H9 (cell line): Measurements from ENCODE around the gene INO80B. TPM values are rescaled to one million over a fixed set of nuclear protein-coding genes. Genes with fewer than 3 reads are reported as not detected.
A peak's percentile ranks its signal among the peaks of the same experiment; 100 is the strongest.

Source experiments
- DNase-seq: peaks from one replicate; pipeline ENCODE4 v3.0.0-alpha.2; 2017
- H2AFZ ChIP-seq: one replicate; pipeline ENCODE4 v1.6.1; 2013; ENCODE audit warnings: mild to moderate bottlenecking, low read length, control low read depth, moderate library complexity
- H2AK5ac ChIP-seq: 2 replicates; pipeline ENCODE4 v1.6.1; 2013; ENCODE audit warnings: low read length, control low read depth, mixed read lengths; ENCODE audit not compliant: insufficient read length
- H2BK120ac ChIP-seq: one replicate; pipeline ENCODE4 v1.6.1; 2013; ENCODE audit warnings: low read depth, mild to moderate bottlenecking, low read length, control low read depth, inconsistent platforms; ENCODE audit not compliant: poor library complexity, severe bottlenecking
- H2BK12ac ChIP-seq: 2 replicates; pipeline ENCODE4 v1.6.1; 2013; ENCODE audit warnings: low read length, control low read depth, mixed read lengths, low read depth; ENCODE audit not compliant: insufficient read length
- H2BK15ac ChIP-seq: 2 replicates; pipeline ENCODE4 v1.6.1; 2013; ENCODE audit warnings: low read depth, low read length, control low read depth
- H2BK20ac ChIP-seq: one replicate; pipeline ENCODE4 v1.6.1; 2013; ENCODE audit warnings: low read depth, mild to moderate bottlenecking, low read length, control low read depth, inconsistent platforms; ENCODE audit not compliant: poor library complexity, severe bottlenecking
- H2BK5ac ChIP-seq: 2 replicates; pipeline ENCODE4 v1.6.1; 2013; ENCODE audit warnings: low read length, control low read depth, mixed read lengths; ENCODE audit not compliant: insufficient read length
- H3K14ac ChIP-seq: 2 replicates; pipeline ENCODE4 v1.6.1; 2013; ENCODE audit warnings: low read length, control low read depth; ENCODE audit not compliant: insufficient read depth
- H3K18ac ChIP-seq: 2 replicates; pipeline ENCODE4 v1.6.1; 2013; ENCODE audit warnings: low read depth, mild to moderate bottlenecking, mixed read lengths, low read length, control low read depth; ENCODE audit not compliant: insufficient read length
- H3K23ac ChIP-seq: 2 replicates; pipeline ENCODE4 v1.6.1; 2013; ENCODE audit warnings: low read length, control low read depth, mixed read lengths, low read depth; ENCODE audit not compliant: insufficient read length
- H3K23me2 ChIP-seq: 2 replicates; pipeline ENCODE4 v1.6.1; 2013; ENCODE audit warnings: low read depth, mild to moderate bottlenecking, mixed read lengths, low read length, control low read depth; ENCODE audit not compliant: insufficient read length, poor library complexity, severe bottlenecking
- H3K27ac ChIP-seq: 2 replicates; pipeline ENCODE4 v1.5.1; 2013; ENCODE audit warnings: low read length, control low read depth, mixed read lengths, low read depth; ENCODE audit not compliant: insufficient read length
- H3K27me3 ChIP-seq: 2 replicates; pipeline ENCODE4 v1.6.1; 2013; ENCODE audit warnings: low read length, control low read depth, inconsistent platforms; ENCODE audit not compliant: insufficient read depth
- H3K4ac ChIP-seq: 2 replicates; pipeline ENCODE4 v1.6.1; 2013; ENCODE audit warnings: low read depth, mild to moderate bottlenecking, control low read depth, inconsistent platforms, low read length, moderate library complexity
- H3K4me1 ChIP-seq: 2 replicates; pipeline ENCODE4 v1.6.1; 2013; ENCODE audit warnings: low read length, control low read depth, inconsistent platforms; ENCODE audit not compliant: insufficient read depth
- H3K4me2 ChIP-seq: 2 replicates; pipeline ENCODE4 v1.6.1; 2013; ENCODE audit warnings: low read length, control low read depth, mixed read lengths; ENCODE audit not compliant: insufficient read length, insufficient read depth
- H3K56ac ChIP-seq: 2 replicates; pipeline ENCODE4 v1.6.1; 2013; ENCODE audit warnings: low read depth, mild to moderate bottlenecking, mixed read lengths, low read length, control low read depth; ENCODE audit not compliant: insufficient read length
- H3K79me1 ChIP-seq: 2 replicates; pipeline ENCODE4 v1.6.1; 2013; ENCODE audit warnings: low read depth, mild to moderate bottlenecking, moderate library complexity, low read length, control low read depth, inconsistent platforms; ENCODE audit not compliant: insufficient read depth, poor library complexity, severe bottlenecking
- H3K79me2 ChIP-seq: 2 replicates; pipeline ENCODE4 v1.6.1; 2013; ENCODE audit warnings: low read length, control low read depth, inconsistent platforms; ENCODE audit not compliant: insufficient read depth
- H3K9ac ChIP-seq: 2 replicates; pipeline ENCODE4 v1.6.1; 2013; ENCODE audit warnings: low read length, control low read depth, mixed read lengths; ENCODE audit not compliant: insufficient read length; ENCODE audit errors: extremely low read depth
- H3K9me3 ChIP-seq: one replicate; pipeline ENCODE4 v1.6.1; 2013; ENCODE audit warnings: low read depth, low read length, inconsistent platforms; ENCODE audit not compliant: control insufficient read depth
- H3T11ph ChIP-seq: one replicate; pipeline ENCODE4 v1.6.1; 2013; ENCODE audit warnings: mild to moderate bottlenecking, low read length, control low read depth, inconsistent platforms
- H4K20me1 ChIP-seq: one replicate; pipeline ENCODE4 v1.6.1; 2013; ENCODE audit not compliant: control insufficient read depth, insufficient read length, insufficient read depth
- H4K5ac ChIP-seq: 2 replicates; pipeline ENCODE4 v1.6.1; 2013; ENCODE audit warnings: low read depth, mild to moderate bottlenecking, mixed read lengths, low read length, control low read depth; ENCODE audit not compliant: insufficient read length
- H4K8ac ChIP-seq: replicated peaks from 2 replicates; pipeline ENCODE4 v1.6.1; 2013; ENCODE audit warnings: low read length, control low read depth, mixed read lengths, low read depth; ENCODE audit not compliant: insufficient read length
- H4K91ac ChIP-seq: 2 replicates; pipeline ENCODE4 v1.6.1; 2013; ENCODE audit warnings: low read depth, mild to moderate bottlenecking, moderate library complexity, mixed read lengths, low read length, control low read depth; ENCODE audit not compliant: insufficient read length
- H3K27ac Mint-ChIP-seq, 3 experiments: 2 replicates in 2 of 3; 3 replicates in 1 of 3; pipeline ENCODE4 v1.8.0; 2020 to 2021; ENCODE audit warnings: mixed read lengths in 3 of 3, mild to moderate bottlenecking in 1 of 3, moderate library complexity in 1 of 3
- H3K27me3 Mint-ChIP-seq: 2 replicates; pipeline ENCODE4 v1.8.0; 2021; ENCODE audit warnings: low read depth, mild to moderate bottlenecking, moderate library complexity, mixed read lengths
- H3K36me3 Mint-ChIP-seq, 3 experiments: 2 replicates in 2 of 3; 3 replicates in 1 of 3; pipeline ENCODE4 v1.8.0; 2020 to 2021; ENCODE audit warnings: low read depth in 3 of 3, mixed read lengths in 3 of 3; ENCODE audit not compliant: insufficient read depth in 1 of 3
- H3K4me1 Mint-ChIP-seq, 2 experiments: 2 replicates each; pipeline ENCODE4 v1.8.0; 2020; ENCODE audit warnings: mixed read lengths in 2 of 2
- H3K4me3 Mint-ChIP-seq, 2 experiments: 2 replicates in 1 of 2; 3 replicates in 1 of 2; pipeline ENCODE4 v1.8.0; 2020 to 2021; ENCODE audit warnings: mild to moderate bottlenecking in 2 of 2, mixed read lengths in 2 of 2, moderate library complexity in 1 of 2
- H3K9me3 Mint-ChIP-seq, 2 experiments: 2 replicates in 1 of 2; 3 replicates in 1 of 2; pipeline ENCODE4 v1.8.0; 2020; ENCODE audit warnings: mild to moderate bottlenecking in 2 of 2, mixed read lengths in 2 of 2, moderate library complexity in 1 of 2
- WGBS: extraction: QIAGEN DNeasy Blood & Tissue Kit; methylation state at CpG from one replicate; pipeline ENCODE4 v1.1.7; 2013; ENCODE audit warnings: missing lambda C conversion rate, low lambda C conversion rate, mixed read lengths; ENCODE audit not compliant: insufficient read length; ENCODE audit errors: extremely low coverage; 5-methylcytosine and 5-hydroxymethylcytosine counted together
- total RNA-seq: library from RNA; stranded (reverse); gene quantifications from 2 replicates; pipeline ENCODE4 v1.2.1, GENCODE V29; 2021
- TF ChIP-seq, protein P1 (sequence below): fragments of 200-600 bp; sonication (generic); conservative IDR thresholded peaks from 3 replicates; pipeline ENCODE4 v1.8.0; 2021; ENCODE audit warnings: antibody characterized with exemption, mild to moderate bottlenecking

INO80B gene
- total RNA-seq, 1 experiment from 2014 or later: 17.6 TPM

DNA sequence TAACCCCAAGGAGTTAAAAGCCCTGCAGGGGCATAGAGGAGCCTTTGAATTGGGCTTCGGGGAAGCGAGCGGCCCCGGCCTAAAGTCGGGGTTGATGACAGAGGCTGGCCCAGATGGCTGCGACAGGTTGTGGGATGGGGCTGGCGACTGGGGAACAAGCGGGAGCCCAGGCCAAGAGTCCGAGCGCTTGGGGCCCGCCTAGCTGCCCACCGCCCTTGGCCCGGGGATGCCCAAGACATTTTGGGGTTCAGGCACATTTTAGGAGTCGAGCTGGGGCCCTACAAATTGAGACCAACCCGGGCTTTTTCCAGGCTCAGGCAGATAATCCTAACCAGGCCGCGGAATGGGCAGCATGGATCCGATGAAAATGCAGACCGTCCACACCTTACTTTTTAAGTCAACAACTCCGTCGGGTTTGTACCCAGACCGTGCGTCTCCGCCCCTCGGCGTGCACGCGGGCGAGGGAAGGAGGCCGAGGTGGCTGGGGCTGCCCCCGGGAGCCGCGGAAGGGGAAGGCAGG is 13.7 kb upstream of the INO80B start:
- peaks cover 11% of the 10 kb centered on the region for H3K23me2 ChIP-seq
- H4K20me1 ChIP-seq: no peaks in the 10 kb centered on the region
- no peak overlapping the region for H4K8ac ChIP-seq
- peak overlapping the region; percentile 48 for H3K27ac ChIP-seq
- H2BK5ac ChIP-seq: no peak overlapping the region
- H4K91ac ChIP-seq: no peak overlapping the region
- no peak overlapping the region for H2AFZ ChIP-seq
- Mint-ChIP-seq H3K27me3 (peaks cover 20% of the 10 kb centered on the region), H3K36me3 (peaks cover 4 to 18% (median 15%) of the 10 kb centered on the region in 3 experiments), H3K27ac (peak overlapping the region; percentile 98 to 99 (median 99)), H3K4me1 (peaks cover 31 to 38% of the 10 kb centered on the region in 2 experiments), H3K9me3 (no peaks in the 10 kb centered on the region; a peak in 1 of 5 replicates), H3K4me3 (peak overlapping the region; percentile 95 to 99)
- peaks cover 3% of the 10 kb centered on the region; the same call in 1 of the 2 replicates for H3K4me1 ChIP-seq
- H3K9me3 ChIP-seq: no peaks in the 10 kb centered on the region
- H3K27me3 ChIP-seq: no peaks in the 10 kb centered on the region
- H3K14ac ChIP-seq: peak overlapping the region; percentile 85; the same call in 1 of the 2 replicates
- peak overlapping the region; percentile 63 for H3K9ac ChIP-seq
- no peak overlapping the region for H2AK5ac ChIP-seq
- H3K56ac ChIP-seq: no peak overlapping the region
- peak overlapping the region; percentile 78 for H3K18ac ChIP-seq
- H3K79me2 ChIP-seq: peaks cover 18% of the 10 kb centered on the region; the same call in 1 of the 2 replicates
- no peak overlapping the region for H4K5ac ChIP-seq
- H2BK120ac ChIP-seq: no peak overlapping the region
- peak overlapping the region; percentile 80 for H3K4me2 ChIP-seq
- WGBS: no CpG with 5 or more reads among the region's 33 CpGs
- no peak overlapping the region for H3K23ac ChIP-seq
- no peak overlapping the region for H3K4ac ChIP-seq
- no peak overlapping the region for H2BK15ac ChIP-seq
- DNase-seq: no peak
- H3K79me1 ChIP-seq: peaks cover 7% of the 10 kb centered on the region
- H3T11ph ChIP-seq: no peak overlapping the region
- H2BK20ac ChIP-seq: no peak overlapping the region
- TF ChIP-seq, protein P1, sequence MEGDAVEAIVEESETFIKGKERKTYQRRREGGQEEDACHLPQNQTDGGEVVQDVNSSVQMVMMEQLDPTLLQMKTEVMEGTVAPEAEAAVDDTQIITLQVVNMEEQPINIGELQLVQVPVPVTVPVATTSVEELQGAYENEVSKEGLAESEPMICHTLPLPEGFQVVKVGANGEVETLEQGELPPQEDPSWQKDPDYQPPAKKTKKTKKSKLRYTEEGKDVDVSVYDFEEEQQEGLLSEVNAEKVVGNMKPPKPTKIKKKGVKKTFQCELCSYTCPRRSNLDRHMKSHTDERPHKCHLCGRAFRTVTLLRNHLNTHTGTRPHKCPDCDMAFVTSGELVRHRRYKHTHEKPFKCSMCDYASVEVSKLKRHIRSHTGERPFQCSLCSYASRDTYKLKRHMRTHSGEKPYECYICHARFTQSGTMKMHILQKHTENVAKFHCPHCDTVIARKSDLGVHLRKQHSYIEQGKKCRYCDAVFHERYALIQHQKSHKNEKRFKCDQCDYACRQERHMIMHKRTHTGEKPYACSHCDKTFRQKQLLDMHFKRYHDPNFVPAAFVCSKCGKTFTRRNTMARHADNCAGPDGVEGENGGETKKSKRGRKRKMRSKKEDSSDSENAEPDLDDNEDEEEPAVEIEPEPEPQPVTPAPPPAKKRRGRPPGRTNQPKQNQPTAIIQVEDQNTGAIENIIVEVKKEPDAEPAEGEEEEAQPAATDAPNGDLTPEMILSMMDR: no peak
- H2BK12ac ChIP-seq: no peak overlapping the region
